K562 (cell line): ENCODE measurements around the gene IL17RC.

Experiments used
- EZH2 ChIP-seq: IDR thresholded peaks from 2 replicates; pipeline ENCODE4 v1.6.1; 2012; ENCODE audit warnings: low read depth, mild to moderate bottlenecking, inconsistent platforms, low read length, borderline replicate concordance
- ILF3 ChIP-seq: fragments of 450-650 bp; IDR thresholded peaks from 2 replicates; pipeline ENCODE4 v1.6.1; 2018; ENCODE audit warnings: antibody characterized with exemption, mild to moderate bottlenecking, moderate library complexity, borderline replicate concordance
- NR3C1 ChIP-seq: sonication (generic); formaldehyde crosslinking; IDR thresholded peaks from 2 replicates; pipeline ENCODE4 v1.8.1; 2022; ENCODE audit warnings: missing genetic modification reagents
- POLR2AphosphoS5 ChIP-seq: IDR thresholded peaks from 2 replicates; pipeline ENCODE4 v1.6.1; 2011; ENCODE audit warnings: mild to moderate bottlenecking, low read depth, low read length, moderate library complexity; ENCODE audit not compliant: control insufficient read depth, insufficient read depth
- PRDM10 ChIP-seq: fragments of 450-650 bp; IDR thresholded peaks from 2 replicates; pipeline ENCODE4 v1.6.1; 2018; ENCODE audit not compliant: partially characterized antibody
- RAD21 ChIP-seq, 2 experiments: fragments of 250-450 bp in 1 of 2; fragments of 450-650 bp in 1 of 2; sonication (Bioruptor Pico) in 1 of 2; formaldehyde crosslinking in 1 of 2; IDR thresholded peaks in 1 of 2; conservative IDR thresholded peaks in 1 of 2; 2 replicates each; pipeline versions ENCODE4 v1.4.0 to v1.8.0; 2020 to 2022; ENCODE audit warnings: mild to moderate bottlenecking in 2 of 2, moderate library complexity in 1 of 2
- RBBP5 ChIP-seq: fragments of 200-600 bp; sonication (generic); IDR thresholded peaks from 2 replicates; pipeline ENCODE4 v1.6.1; 2012; ENCODE audit warnings: borderline replicate concordance, mild to moderate bottlenecking, low read length, control low read depth, inconsistent platforms; ENCODE audit not compliant: insufficient read depth, poor library complexity, severe bottlenecking
- REST ChIP-seq, 2 experiments: fragments of 450-650 bp; formaldehyde crosslinking in 1 of 2; IDR thresholded peaks; 2 replicates each; pipeline versions ENCODE4 v1.4.0 to v1.6.1; 2014 to 2020; ENCODE audit warnings: mild to moderate bottlenecking in 2 of 2, borderline replicate concordance in 1 of 2, low read depth in 1 of 2
- UBTF ChIP-seq, 2 experiments: IDR thresholded peaks; 2 replicates each; pipeline ENCODE4 v1.6.1; 2012; ENCODE audit warnings: improper control_type of control experiment in 2 of 2, low read depth in 2 of 2, low read length in 2 of 2, borderline replicate concordance in 1 of 2
- ZNF24 ChIP-seq: fragments of 450-650 bp; IDR thresholded peaks from 2 replicates; pipeline ENCODE4 v1.6.1; 2016

- TF ChIP-seq NR3C1 (CRISPR knock-in tag) (no peak), POLR2AphosphoS5 (no peak), RAD21 (CRISPR knock-in tag; conservative IDR thresholded peaks at IDR 0.05 in 1 of 2, IDR thresholded peaks at IDR 0.05 in 1 of 2) (no peak), REST (IDR thresholded peaks at IDR 0.05; ENCODE audit: borderline replicate concordance) (no peak), REST (CRISPR knock-in tag; IDR thresholded peaks at IDR 0.05; ENCODE audit: low read depth) (no peak), EZH2 (no peak), PRDM10 (peak; percentile 5), UBTF (IDR thresholded peaks at IDR 0.05; ENCODE audit: borderline replicate concordance in 1 of 2, low read depth in 2 of 2, low read length in 2 of 2) (no peak), ZNF24 (no peak), ILF3 (no peak), RBBP5 (peak; percentile 4)
These were observed 4.5 kb upstream of the IL17RC start for GRCh38 chr3:9912294-9912935.
